ENCODE results near the gene RASSF5.

RASSF5 gene
- 451 to 525 reads per million in 2 experiments for total RNA-seq

GRCh38 chr1:206507284-206508129 is at the start of gene RASSF5:
Gene RASSF5 (plus strand): TSS chr1:206507531. CDS start chr1:206507603, 72 bp downstream.
- peak; percentile 65 for DNase-seq (ENCODE audit: low read depth)

GRCh38 chr1:206459703-206460102 is 47.6 kb upstream of the RASSF5 start:
- no peak for DNase-seq (ENCODE audit: low read depth)

- no peak for DNase-seq (ENCODE audit: low read depth)
Observed at GRCh38 chr1:206460836-206461426, 46.4 kb upstream of the RASSF5 start.

- DNase-seq (ENCODE audit: low read depth) = peak; percentile 61
Observed at GRCh38 chr1:206461602-206462455, 45.5 kb upstream of the RASSF5 start.

GRCh38 chr1:206463137-206463536 is 44.2 kb upstream of the RASSF5 start:
- DNase-seq (ENCODE audit: low read depth) = no peak

- DNase-seq (ENCODE audit: low read depth) = no peak
Observed at GRCh38 chr1:206463911-206464310, 43.4 kb upstream of the RASSF5 start.

GRCh38 chr1:206464456-206464964 is 42.8 kb upstream of the RASSF5 start:
- DNase-seq (ENCODE audit: low read depth) = no peak

- no peak for DNase-seq (ENCODE audit: low read depth)
Observed at GRCh38 chr1:206465951-206466350, 41.4 kb upstream of the RASSF5 start.

- DNase-seq (ENCODE audit: low read depth) = no peak
Observed at GRCh38 chr1:206466840-206467649, 40.3 kb upstream of the RASSF5 start.

GRCh38 chr1:206467915-206468314 is 39.4 kb upstream of the RASSF5 start:
- no peak for DNase-seq (ENCODE audit: low read depth)

GRCh38 chr1:206468571-206468970 is 38.8 kb upstream of the RASSF5 start:
- no peak for DNase-seq (ENCODE audit: low read depth)

GRCh38 chr1:206469411-206469932 is 37.9 kb upstream of the RASSF5 start:
- DNase-seq (ENCODE audit: low read depth) = no peak

- peak; percentile 28 for DNase-seq (ENCODE audit: low read depth)
Observed at GRCh38 chr1:206469933-206470691, 37.2 kb upstream of the RASSF5 start, which contains the start of gene IKBKE. Gene IKBKE (plus strand): TSS chr1:206470476. CDS start chr1:206473228, 2,752 bp downstream.

- DNase-seq (ENCODE audit: low read depth) = no peak
Observed at GRCh38 chr1:206470692-206471414, 36.5 kb upstream of the RASSF5 start.

- DNase-seq (ENCODE audit: low read depth) = no peak
Observed at GRCh38 chr1:206471415-206471801, 35.9 kb upstream of the RASSF5 start.

- no peak for DNase-seq (ENCODE audit: low read depth)
Observed at GRCh38 chr1:206472024-206472423, 35.3 kb upstream of the RASSF5 start.

GRCh38 chr1:206472454-206472853 is 34.9 kb upstream of the RASSF5 start:
- DNase-seq (ENCODE audit: low read depth) = no peak

- no peak for DNase-seq (ENCODE audit: low read depth)
Observed at GRCh38 chr1:206472886-206473285, 34.4 kb upstream of the RASSF5 start.

GRCh38 chr1:206476058-206476457 is 31.3 kb upstream of the RASSF5 start:
- DNase-seq (ENCODE audit: low read depth) = no peak

GRCh38 chr1:206476591-206476990 is 30.7 kb upstream of the RASSF5 start:
- DNase-seq (ENCODE audit: low read depth) = no peak

Data from T follicular helper cell (primary cell).